ENCODE measurements around the gene KIF20B.

KIF20B gene

DNA sequence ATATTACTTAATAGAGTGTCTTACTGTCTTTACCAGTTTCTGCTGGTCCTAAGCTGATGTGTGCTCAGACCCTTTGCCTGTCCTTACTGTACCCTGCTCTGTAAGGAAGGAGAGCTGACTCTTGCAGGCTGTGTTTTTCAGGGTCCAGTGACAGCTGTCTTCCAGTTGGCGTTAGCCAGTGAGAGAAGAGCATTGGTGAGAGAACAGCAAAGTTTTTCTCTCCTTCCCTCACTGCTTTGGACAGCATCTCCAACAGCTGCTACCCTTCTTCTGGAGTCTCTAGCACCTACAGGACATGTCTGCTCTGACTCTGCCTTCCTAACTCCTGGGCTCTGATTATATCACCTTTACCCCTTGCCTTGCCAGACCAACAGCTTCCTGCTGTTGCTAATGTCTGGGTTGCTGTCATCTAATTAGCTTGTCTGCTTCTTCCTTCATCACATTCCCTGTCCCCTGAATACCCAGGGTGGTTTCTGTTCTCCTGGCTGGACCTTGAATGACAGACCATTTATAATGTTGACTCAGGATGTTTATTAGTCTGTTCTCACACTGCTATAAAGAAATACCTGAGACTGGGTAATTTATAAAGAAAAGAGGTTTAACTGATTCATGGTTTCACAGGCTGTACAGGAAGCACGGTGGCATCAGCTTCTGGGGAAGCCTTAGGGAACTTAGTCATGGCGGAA, 32.9 kb upstream of the KIF20B start:
- TF ChIP-seq, protein P1, sequence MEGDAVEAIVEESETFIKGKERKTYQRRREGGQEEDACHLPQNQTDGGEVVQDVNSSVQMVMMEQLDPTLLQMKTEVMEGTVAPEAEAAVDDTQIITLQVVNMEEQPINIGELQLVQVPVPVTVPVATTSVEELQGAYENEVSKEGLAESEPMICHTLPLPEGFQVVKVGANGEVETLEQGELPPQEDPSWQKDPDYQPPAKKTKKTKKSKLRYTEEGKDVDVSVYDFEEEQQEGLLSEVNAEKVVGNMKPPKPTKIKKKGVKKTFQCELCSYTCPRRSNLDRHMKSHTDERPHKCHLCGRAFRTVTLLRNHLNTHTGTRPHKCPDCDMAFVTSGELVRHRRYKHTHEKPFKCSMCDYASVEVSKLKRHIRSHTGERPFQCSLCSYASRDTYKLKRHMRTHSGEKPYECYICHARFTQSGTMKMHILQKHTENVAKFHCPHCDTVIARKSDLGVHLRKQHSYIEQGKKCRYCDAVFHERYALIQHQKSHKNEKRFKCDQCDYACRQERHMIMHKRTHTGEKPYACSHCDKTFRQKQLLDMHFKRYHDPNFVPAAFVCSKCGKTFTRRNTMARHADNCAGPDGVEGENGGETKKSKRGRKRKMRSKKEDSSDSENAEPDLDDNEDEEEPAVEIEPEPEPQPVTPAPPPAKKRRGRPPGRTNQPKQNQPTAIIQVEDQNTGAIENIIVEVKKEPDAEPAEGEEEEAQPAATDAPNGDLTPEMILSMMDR (IDR thresholded peaks at IDR 0.05; ENCODE audit: borderline replicate concordance, control extremely low read depth, extremely low read depth, insufficient read depth, missing control alignments): no peak
- DNase-seq (ENCODE audit: low spot score): no peak
- in situ Hi-C loops (cut with MboI; ENCODE audit: low sequenced_read_pairs, unreplicated experiment): no loop called here

DNA sequence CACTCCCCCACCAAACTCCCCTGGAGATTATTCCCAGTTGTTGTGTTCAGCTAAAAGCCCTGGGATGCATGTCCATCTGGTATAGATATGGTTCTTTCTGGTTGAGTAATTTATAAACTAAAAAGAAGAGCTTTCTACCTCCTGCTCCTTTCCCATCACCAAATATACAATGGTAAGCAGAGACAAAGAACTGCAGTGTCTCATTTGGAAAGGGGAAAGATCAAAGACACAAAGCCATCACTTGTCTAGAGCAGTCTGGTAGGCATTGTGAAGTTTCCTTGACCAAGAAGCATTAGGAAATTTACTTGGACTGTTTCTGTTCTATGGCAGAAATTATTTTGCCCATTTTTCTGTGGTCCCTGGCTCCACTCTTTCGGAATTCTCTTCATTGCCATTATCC, 31.4 kb upstream of the KIF20B start:
- in situ Hi-C loops (cut with MboI; ENCODE audit: low sequenced_read_pairs, unreplicated experiment): no loop called here
- TF ChIP-seq, protein P1 (IDR thresholded peaks at IDR 0.05; ENCODE audit: borderline replicate concordance, control extremely low read depth, extremely low read depth, insufficient read depth, missing control alignments): no peak
- no peak for DNase-seq (ENCODE audit: low spot score)

DNA sequence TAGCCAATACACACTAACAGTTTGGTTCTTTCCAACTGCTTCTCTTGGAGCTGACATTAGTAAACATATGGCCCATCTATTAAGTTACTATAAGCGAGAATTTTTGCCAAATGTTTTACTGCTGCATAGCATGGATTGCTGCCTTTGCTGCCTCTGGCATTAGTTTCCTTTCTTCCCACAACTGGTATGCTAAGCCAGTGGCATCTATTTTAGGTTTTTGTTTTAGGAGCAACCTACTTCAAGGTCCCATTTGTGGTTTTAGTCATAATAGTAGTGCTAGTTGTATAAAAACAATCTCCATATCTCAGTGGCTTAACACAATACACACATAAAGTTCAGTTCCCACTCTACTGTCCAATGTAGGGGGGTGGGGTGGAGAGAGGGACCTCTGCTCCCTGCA, 30.5 kb upstream of the KIF20B start:
- TF ChIP-seq, protein P1 (IDR thresholded peaks at IDR 0.05; ENCODE audit: borderline replicate concordance, control extremely low read depth, extremely low read depth, insufficient read depth, missing control alignments): no peak
- in situ Hi-C loops (cut with MboI; ENCODE audit: low sequenced_read_pairs, unreplicated experiment): no loop called here
- DNase-seq (ENCODE audit: low spot score): no peak

DNA sequence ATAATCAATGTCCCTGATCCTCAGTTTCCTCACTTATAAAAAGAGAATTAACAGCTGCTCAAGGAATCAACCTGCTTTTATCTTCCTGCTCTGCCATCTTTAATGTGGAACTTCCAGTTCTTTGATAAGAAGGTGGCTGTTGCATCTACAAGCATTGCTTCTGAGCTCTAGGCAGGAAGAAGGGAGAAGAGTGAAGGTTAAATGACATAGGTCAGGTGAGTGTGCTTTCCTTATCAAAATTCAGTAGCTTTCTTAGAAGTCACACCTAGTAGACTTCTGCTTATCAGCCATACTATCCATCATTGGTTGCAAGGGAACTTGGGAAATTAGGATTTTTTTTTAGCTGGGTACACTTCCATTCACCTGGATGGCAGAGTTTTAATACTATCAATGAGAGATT, 24.0 kb upstream of the KIF20B start:
- DNase-seq (ENCODE audit: low spot score): no peak
- TF ChIP-seq, protein P1 (IDR thresholded peaks at IDR 0.05; ENCODE audit: borderline replicate concordance, control extremely low read depth, extremely low read depth, insufficient read depth, missing control alignments): no peak
- in situ Hi-C loops (cut with MboI; ENCODE audit: low sequenced_read_pairs, unreplicated experiment): no loop called here

DNA sequence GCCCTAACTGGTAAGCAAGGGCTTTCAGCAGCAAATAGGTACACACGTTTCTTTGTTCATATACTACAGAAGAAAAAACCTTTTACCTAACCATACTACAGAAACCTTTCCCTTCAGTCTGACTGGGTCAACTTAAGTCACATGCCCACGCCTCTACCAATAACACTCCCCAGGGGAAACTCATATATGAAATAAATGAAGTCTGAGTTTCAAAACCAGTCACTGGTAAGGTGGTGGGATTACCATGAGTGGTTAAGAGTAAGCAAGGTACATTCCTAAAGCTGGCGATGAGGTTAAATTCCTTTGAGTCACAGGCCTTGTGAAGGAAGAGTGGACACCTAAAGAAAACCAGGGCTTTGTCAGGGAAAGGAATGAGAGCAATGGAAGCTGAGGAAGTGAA, 21.4 kb upstream of the KIF20B start:
- no peak for DNase-seq (ENCODE audit: low spot score)
- TF ChIP-seq, protein P1 (IDR thresholded peaks at IDR 0.05; ENCODE audit: borderline replicate concordance, control extremely low read depth, extremely low read depth, insufficient read depth, missing control alignments): no peak
- in situ Hi-C loops (cut with MboI; ENCODE audit: low sequenced_read_pairs, unreplicated experiment): no loop called here

DNA sequence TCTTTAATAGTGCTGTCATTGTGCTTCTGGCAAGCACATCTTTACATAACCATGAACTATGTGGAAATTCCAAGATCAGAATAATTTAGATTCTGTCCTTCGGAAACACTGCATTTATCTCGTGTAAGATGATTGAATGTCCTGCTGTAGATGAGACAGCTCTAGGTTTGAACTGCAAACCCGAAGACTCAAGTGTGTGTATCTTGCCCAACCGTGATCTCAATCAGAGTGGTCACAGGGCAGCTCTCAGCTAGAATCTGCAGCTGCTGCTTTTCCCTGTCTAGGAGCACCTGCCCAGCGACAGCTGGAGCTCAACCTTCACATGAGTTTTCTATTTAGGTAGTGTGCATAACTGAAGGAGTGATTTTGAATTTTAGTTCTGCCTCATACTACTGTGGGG, 17.5 kb upstream of the KIF20B start:
- DNase-seq (ENCODE audit: low spot score): no peak
- TF ChIP-seq, protein P1 (IDR thresholded peaks at IDR 0.05; ENCODE audit: borderline replicate concordance, control extremely low read depth, extremely low read depth, insufficient read depth, missing control alignments): no peak
- in situ Hi-C loops (cut with MboI; ENCODE audit: low sequenced_read_pairs, unreplicated experiment): no loop called here

Measured in GM13976 (cell line).